Fibroblast of lung (primary cell): ENCODE measurements around the gene PPP1R12A. TPM values are rescaled to one million over a fixed set of nuclear protein-coding genes. Genes with fewer than 3 reads are reported as not detected.

Source experiments
- DNase-seq, 2 donors: peaks; one replicate each; pipeline versions ENCODE4 v3.0.0 to v3.0.0-alpha.2; 2010; ENCODE audit warnings: low read depth in 2 of 2
- H2AFZ ChIP-seq: 2 replicates; pipeline ENCODE4 v1.5.1; 2012; ENCODE audit warnings: low read length, control low read depth, inconsistent platforms
- H3K27ac ChIP-seq: 2 replicates; pipeline ENCODE4 v1.5.1; 2011; ENCODE audit warnings: low read length, control low read depth; ENCODE audit not compliant: insufficient read depth
- H3K27me3 ChIP-seq: 2 replicates; pipeline ENCODE4 v1.5.1; 2011; ENCODE audit warnings: mild to moderate bottlenecking, low read length; ENCODE audit not compliant: control insufficient read depth, insufficient read depth
- H3K36me3 ChIP-seq: 2 replicates; pipeline ENCODE4 v1.5.1; 2011; ENCODE audit warnings: low read length; ENCODE audit not compliant: control insufficient read depth, insufficient read depth
- H3K4me1 ChIP-seq: 2 replicates; pipeline ENCODE4 v1.5.1; 2011; ENCODE audit warnings: low read length; ENCODE audit not compliant: control insufficient read depth, insufficient read depth; ENCODE audit errors: extremely low read depth
- H3K4me2 ChIP-seq: 2 replicates; pipeline ENCODE4 v1.5.1; 2011; ENCODE audit warnings: low read length, control low read depth; ENCODE audit not compliant: insufficient read depth; ENCODE audit errors: extremely low read depth
- H3K4me3 ChIP-seq, 4 experiments: fragments of 200-600 bp in 1 of 4; sonication (generic) in 1 of 4; replicated peaks in 1 of 4; 2 replicates each; pipeline ENCODE4 v1.5.1; 2011 to 2016; ENCODE audit warnings: low read length in 4 of 4, low read depth in 3 of 4, mild to moderate bottlenecking in 3 of 4, control low read depth in 2 of 4, inconsistent platforms in 1 of 4, mixed read lengths in 1 of 4; ENCODE audit not compliant: insufficient read depth in 1 of 4; ENCODE audit errors: control extremely low read depth in 1 of 4
- H3K79me2 ChIP-seq: 2 replicates; pipeline ENCODE4 v1.5.1; 2012; ENCODE audit warnings: mild to moderate bottlenecking, low read length, inconsistent platforms; ENCODE audit not compliant: control insufficient read depth, insufficient read depth
- H3K9ac ChIP-seq: 2 replicates; pipeline ENCODE4 v1.5.1; 2011; ENCODE audit warnings: mild to moderate bottlenecking, low read length, control low read depth; ENCODE audit not compliant: insufficient read depth
- H3K9me3 ChIP-seq: 2 replicates; pipeline ENCODE4 v1.5.1; 2012; ENCODE audit warnings: low read depth, low read length; ENCODE audit not compliant: control insufficient read depth, insufficient read depth
- H4K20me1 ChIP-seq: 2 replicates; pipeline ENCODE4 v1.5.1; 2011; ENCODE audit warnings: low read length; ENCODE audit not compliant: control insufficient read depth, insufficient read depth; ENCODE audit errors: extremely low read depth
- CTCF ChIP-seq, 2 donors: IDR thresholded peaks in 1 of 2; conservative IDR thresholded peaks in 1 of 2; 1 replicate in 1 of 2; 2 replicates in 1 of 2; pipeline ENCODE4 v1.5.1; 2011 to 2012; ENCODE audit warnings: low read length in 2 of 2, control low read depth in 1 of 2, inconsistent platforms in 1 of 2, low read depth in 1 of 2, mild to moderate bottlenecking in 1 of 2
- EZH2 ChIP-seq: IDR thresholded peaks from 2 replicates; pipeline ENCODE4 v1.5.1; 2012; ENCODE audit warnings: low read length, control low read depth, mild to moderate bottlenecking; ENCODE audit errors: missing control alignments
- polyA plus RNA-seq, 2 donors: library from polyadenylated mRNA; depleted of rRNA in 1 of 2; stranded (reverse) in 1 of 2; unstranded in 1 of 2; fragments of >200 nt; gene quantifications; 2 replicates each; pipeline ENCODE4 v1.2.1, GENCODE V29; 2011 to 2012; ENCODE audit warnings: missing spikeins in 1 of 2
- total RNA-seq: library from RNA; depleted of rRNA; stranded (reverse); fragments of >200 nt; gene quantifications from 2 replicates; pipeline ENCODE4 v1.2.1, GENCODE V29; 2014

PPP1R12A gene
- total and polyA plus RNA-seq, 2 donors (not counting 1 experiment from before 2014, with no cell fraction given): 94.9 to 139 TPM

GRCh38 chr12:79901506-79901905 is 33.4 kb downstream of the PPP1R12A start:
- Histone ChIP-seq H3K27ac (no peak overlapping the region), H3K36me3 (no peaks in the 10 kb centered on the region), H4K20me1 (peaks cover 3% of the 10 kb centered on the region)

GRCh38 chr12:79900951-79901350 is 33.9 kb downstream of the PPP1R12A start:
- H3K9ac ChIP-seq: no peak overlapping the region
- no peaks in the 10 kb centered on the region for H3K36me3 ChIP-seq
- peaks cover 87% of the 10 kb centered on the region for H3K79me2 ChIP-seq
- peaks cover 3% of the 10 kb centered on the region for H4K20me1 ChIP-seq
- peaks cover 2% of the 10 kb centered on the region for H3K4me1 ChIP-seq
- no peaks in the 10 kb centered on the region for H3K9me3 ChIP-seq
- no peak overlapping the region for H3K27ac ChIP-seq
- no peak overlapping the region for H2AFZ ChIP-seq
- no peak overlapping the region for H3K4me3 ChIP-seq
- H3K4me2 ChIP-seq: no peak overlapping the region
- H3K27me3 ChIP-seq: no peaks in the 10 kb centered on the region
- no peak for DNase-seq
- TF ChIP-seq CTCF (conservative IDR thresholded peaks at IDR 0.05 in 1 of 2, IDR thresholded peaks at IDR 0.05 in 1 of 2; ENCODE audit: low read depth in 1 of 2, low read length in 2 of 2): no peak
- no peak for TF ChIP-seq EZH2

More at GRCh38 chr12:79901506-79901905, 33.4 kb downstream of the PPP1R12A start:
- Histone ChIP-seq H3K4me3 (no peak overlapping the region), H3K4me2 (no peak overlapping the region), H3K79me2 (peaks cover 82% of the 10 kb centered on the region), H3K4me1 (peaks cover 2% of the 10 kb centered on the region), H3K27me3 (no peaks in the 10 kb centered on the region), H3K9ac (no peak overlapping the region), H3K9me3 (no peaks in the 10 kb centered on the region), H2AFZ (no peak overlapping the region)
- TF ChIP-seq CTCF (conservative IDR thresholded peaks at IDR 0.05 in 1 of 2, IDR thresholded peaks at IDR 0.05 in 1 of 2; ENCODE audit: low read depth in 1 of 2, low read length in 2 of 2) (no peak), EZH2 (no peak)
- no peak for DNase-seq

- peaks cover 6% of the 10 kb centered on the region for H4K20me1 ChIP-seq
These were observed 34.7 kb downstream of the PPP1R12A start for GRCh38 chr12:79900199-79900598.

More at GRCh38 chr12:79900199-79900598, 34.7 kb downstream of the PPP1R12A start:
- Histone ChIP-seq H3K27me3 (no peaks in the 10 kb centered on the region), H3K79me2 (peaks cover 87% of the 10 kb centered on the region), H3K4me1 (peaks cover 2% of the 10 kb centered on the region), H3K4me2 (no peak overlapping the region), H3K27ac (no peak overlapping the region), H2AFZ (no peak overlapping the region), H3K9ac (no peak overlapping the region), H3K9me3 (no peaks in the 10 kb centered on the region), H3K36me3 (no peaks in the 10 kb centered on the region), H3K4me3 (no peak overlapping the region)
- TF ChIP-seq EZH2 (no peak), CTCF (conservative IDR thresholded peaks at IDR 0.05 in 1 of 2, IDR thresholded peaks at IDR 0.05 in 1 of 2; ENCODE audit: low read depth in 1 of 2, low read length in 2 of 2) (no peak)
- no peak for DNase-seq
